ENCODE measurements around the gene ARTN.

GRCh38 chr1:43974443-43975248 lies 41.0 kb downstream of the ARTN start, which contains the start of gene ATP6V0B:
- TF ChIP-seq CTCF (IDR thresholded peaks at IDR 0.05) (peak in 8 of 12 donors; percentile 15 to 48 (median 24)), POLR2A (IDR thresholded peaks at IDR 0.05) (peak in 1 of 2 donors; percentile 96)

All from heart left ventricle (tissue), 13 donors.